Suppressor macrophage treated with lipopolysaccharide for 4 hours (primary cell): Measurements from ENCODE around the gene ADAMTS15.
A peak's percentile ranks its signal among the peaks of the same experiment; 100 is the strongest.

Source experiments
- DNase-seq: peaks from one replicate; pipeline ENCODE4 v3.0.0-alpha.2; 2020

Gene ADAMTS15

GRCh38 chr11:130418210-130418609 is 30.2 kb upstream of the ADAMTS15 start:
- no peak for DNase-seq

GRCh38 chr11:130418756-130419155 is 29.7 kb upstream of the ADAMTS15 start:
- DNase-seq, result no peak

GRCh38 chr11:130420478-130421198 is 27.8 kb upstream of the ADAMTS15 start:
- DNase-seq, result peak; percentile 52

- DNase-seq, result no peak
Measured at GRCh38 chr11:130421199-130421585, 27.3 kb upstream of the ADAMTS15 start.

- DNase-seq, result no peak
Measured at GRCh38 chr11:130421697-130422096, 26.7 kb upstream of the ADAMTS15 start.

GRCh38 chr11:130422251-130422995 is 26.0 kb upstream of the ADAMTS15 start:
- no peak for DNase-seq

- DNase-seq, result no peak
Measured at GRCh38 chr11:130423541-130424142, 24.8 kb upstream of the ADAMTS15 start.

- no peak for DNase-seq
Measured at GRCh38 chr11:130424613-130425140, 23.8 kb upstream of the ADAMTS15 start.

- DNase-seq, result no peak
Measured at GRCh38 chr11:130425156-130425555, 23.3 kb upstream of the ADAMTS15 start.

GRCh38 chr11:130426223-130426836 is 22.1 kb upstream of the ADAMTS15 start:
- no peak for DNase-seq

- no peak for DNase-seq
Measured at GRCh38 chr11:130426837-130427341, 21.6 kb upstream of the ADAMTS15 start.

GRCh38 chr11:130427581-130428315 is 20.7 kb upstream of the ADAMTS15 start:
- DNase-seq, result no peak

GRCh38 chr11:130428316-130429119 is 19.9 kb upstream of the ADAMTS15 start, which contains the start of gene ADAMTS8:
TSS of gene ADAMTS8 (minus strand) at chr11:130428609. CDS start at chr11:130428286, 323 bp downstream.
- no peak for DNase-seq

GRCh38 chr11:130429120-130429681 is 19.2 kb upstream of the ADAMTS15 start:
- no peak for DNase-seq

- no peak for DNase-seq
Measured at GRCh38 chr11:130429983-130430382, 18.5 kb upstream of the ADAMTS15 start.

- DNase-seq, result peak; percentile 72
Measured at GRCh38 chr11:130431331-130431773, 17.1 kb upstream of the ADAMTS15 start.

- DNase-seq, result no peak
Measured at GRCh38 chr11:130431801-130432200, 16.6 kb upstream of the ADAMTS15 start.

- DNase-seq, result no peak
Measured at GRCh38 chr11:130433357-130433756, 15.1 kb upstream of the ADAMTS15 start.

GRCh38 chr11:130434521-130435223 is 13.8 kb upstream of the ADAMTS15 start:
- DNase-seq, result peak; percentile 84

- no peak for DNase-seq
Measured at GRCh38 chr11:130435671-130436070, 12.8 kb upstream of the ADAMTS15 start.
